HL-60 (cell line): ENCODE data around the gene IGFN1.

Experiments used
- DNase-seq, 2 experiments: peaks; one replicate each; pipeline ENCODE4 v3.0.0-alpha.2; 2010 to 2020; ENCODE audit warnings: low read depth in 1 of 2, low spot score in 1 of 2
- H3K27ac ChIP-seq: fragments of 250-450 bp; sonication (Bioruptor Pico); replicated peaks from 2 replicates; pipeline ENCODE4 v1.5.1; 2020; ENCODE audit warnings: mild to moderate bottlenecking, moderate library complexity
- H3K27me3 ChIP-seq: fragments of 250-450 bp; sonication (Bioruptor Pico); 2 replicates; pipeline ENCODE4 v1.5.1; 2021; ENCODE audit warnings: mild to moderate bottlenecking, moderate library complexity; ENCODE audit not compliant: insufficient read depth, poor library complexity, severe bottlenecking
- H3K4me3 ChIP-seq: replicated peaks from 2 replicates; pipeline ENCODE4 v1.5.1; 2011; ENCODE audit warnings: mild to moderate bottlenecking, control low read depth, low read length; ENCODE audit not compliant: insufficient read depth
- CTCF ChIP-seq: IDR thresholded peaks from one replicate; pipeline ENCODE4 v1.5.1; 2011; ENCODE audit warnings: low read length, control low read depth, inconsistent platforms; ENCODE audit not compliant: insufficient read depth
- GABPA ChIP-seq: IDR thresholded peaks from 2 replicates; pipeline ENCODE4 v1.6.1; 2012; ENCODE audit warnings: low read depth
- POLR2AphosphoS5 ChIP-seq: IDR thresholded peaks from 2 replicates; pipeline ENCODE4 v1.6.1; 2012; ENCODE audit warnings: low read depth
- SPI1 ChIP-seq: IDR thresholded peaks from 2 replicates; pipeline ENCODE4 v1.6.1; 2012; ENCODE audit warnings: low read depth, mild to moderate bottlenecking, borderline replicate concordance
- TF ChIP-seq, protein P1 (sequence below): IDR thresholded peaks from 2 replicates; pipeline ENCODE4 v1.6.1; 2012; ENCODE audit warnings: low read depth; ENCODE audit not compliant: insufficient replicate concordance

IGFN1 gene

GRCh38 chr1:201173736-201174135 is 16.9 kb upstream of the IGFN1 start:
- Histone ChIP-seq H3K4me3 (no peak overlapping the region), H3K27me3 (peaks cover 10% of the 10 kb centered on the region), H3K27ac (no peak overlapping the region)
- no peak for DNase-seq
- TF ChIP-seq, protein P1, sequence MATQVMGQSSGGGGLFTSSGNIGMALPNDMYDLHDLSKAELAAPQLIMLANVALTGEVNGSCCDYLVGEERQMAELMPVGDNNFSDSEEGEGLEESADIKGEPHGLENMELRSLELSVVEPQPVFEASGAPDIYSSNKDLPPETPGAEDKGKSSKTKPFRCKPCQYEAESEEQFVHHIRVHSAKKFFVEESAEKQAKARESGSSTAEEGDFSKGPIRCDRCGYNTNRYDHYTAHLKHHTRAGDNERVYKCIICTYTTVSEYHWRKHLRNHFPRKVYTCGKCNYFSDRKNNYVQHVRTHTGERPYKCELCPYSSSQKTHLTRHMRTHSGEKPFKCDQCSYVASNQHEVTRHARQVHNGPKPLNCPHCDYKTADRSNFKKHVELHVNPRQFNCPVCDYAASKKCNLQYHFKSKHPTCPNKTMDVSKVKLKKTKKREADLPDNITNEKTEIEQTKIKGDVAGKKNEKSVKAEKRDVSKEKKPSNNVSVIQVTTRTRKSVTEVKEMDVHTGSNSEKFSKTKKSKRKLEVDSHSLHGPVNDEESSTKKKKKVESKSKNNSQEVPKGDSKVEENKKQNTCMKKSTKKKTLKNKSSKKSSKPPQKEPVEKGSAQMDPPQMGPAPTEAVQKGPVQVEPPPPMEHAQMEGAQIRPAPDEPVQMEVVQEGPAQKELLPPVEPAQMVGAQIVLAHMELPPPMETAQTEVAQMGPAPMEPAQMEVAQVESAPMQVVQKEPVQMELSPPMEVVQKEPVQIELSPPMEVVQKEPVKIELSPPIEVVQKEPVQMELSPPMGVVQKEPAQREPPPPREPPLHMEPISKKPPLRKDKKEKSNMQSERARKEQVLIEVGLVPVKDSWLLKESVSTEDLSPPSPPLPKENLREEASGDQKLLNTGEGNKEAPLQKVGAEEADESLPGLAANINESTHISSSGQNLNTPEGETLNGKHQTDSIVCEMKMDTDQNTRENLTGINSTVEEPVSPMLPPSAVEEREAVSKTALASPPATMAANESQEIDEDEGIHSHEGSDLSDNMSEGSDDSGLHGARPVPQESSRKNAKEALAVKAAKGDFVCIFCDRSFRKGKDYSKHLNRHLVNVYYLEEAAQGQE: no peak
- TF ChIP-seq CTCF (no peak), POLR2AphosphoS5 (no peak), GABPA (no peak), SPI1 (no peak)

DNA sequence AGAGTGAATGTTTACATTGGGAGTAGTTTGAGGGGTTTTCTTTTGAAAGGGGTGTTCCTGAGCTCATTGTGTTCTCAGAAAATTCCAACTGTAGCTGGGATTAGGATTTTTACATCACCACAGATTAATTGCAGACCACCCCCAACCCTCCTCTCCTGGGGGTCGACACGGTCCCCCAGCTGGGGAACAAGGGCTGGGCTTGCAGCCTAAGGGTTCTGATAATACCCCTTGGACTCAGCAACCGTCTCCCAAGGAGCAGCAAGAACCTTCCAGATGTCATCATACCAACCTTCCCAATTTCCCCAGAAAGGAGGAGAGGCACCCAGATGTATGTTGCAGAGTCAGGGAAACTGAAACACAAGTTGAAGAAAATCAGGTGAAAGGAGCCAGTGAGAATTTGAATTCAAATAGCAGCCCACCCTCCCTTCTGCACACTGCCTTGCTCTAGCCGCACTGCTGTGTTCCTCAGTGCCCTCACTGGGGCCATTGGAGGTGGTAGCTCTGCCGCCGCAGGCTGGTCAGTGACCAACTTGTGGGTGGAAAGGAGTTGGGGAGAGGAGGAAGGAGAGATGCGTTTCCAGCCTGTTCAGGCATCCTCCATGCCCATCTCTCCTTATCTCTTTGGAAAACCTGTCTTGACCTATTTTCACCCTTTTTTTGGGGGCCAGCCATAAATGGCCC is 14.7 kb upstream of the IGFN1 start:
- TF ChIP-seq SPI1 (no peak), POLR2AphosphoS5 (no peak), GABPA (no peak), CTCF (no peak)
- TF ChIP-seq, protein P1: no peak
- DNase-seq: no peak
- H3K27ac ChIP-seq: no peak overlapping the region

DNA sequence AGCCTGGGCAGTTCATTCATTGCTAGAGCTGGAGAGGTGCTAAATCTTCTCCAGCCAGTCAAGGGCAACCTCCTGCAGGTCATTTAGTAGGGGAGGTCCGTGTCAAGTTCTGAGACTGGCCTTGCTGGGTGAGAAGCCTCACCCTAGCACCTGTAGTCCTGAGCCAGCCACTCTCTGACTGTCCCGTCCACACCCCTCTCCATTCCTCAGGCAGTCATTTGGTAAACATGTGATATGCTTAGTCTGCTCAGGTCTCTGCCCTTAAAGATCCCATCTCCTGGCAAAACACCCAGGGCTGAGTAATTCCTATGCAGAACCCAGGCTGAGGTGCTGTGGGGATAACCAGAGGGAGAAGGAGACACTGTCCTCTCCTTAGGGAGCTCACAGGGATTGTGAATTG is 13.7 kb upstream of the IGFN1 start:
- no peak overlapping the region for H3K27ac ChIP-seq
- no peak for DNase-seq
- TF ChIP-seq POLR2AphosphoS5 (no peak), GABPA (no peak), CTCF (no peak)

More for the DNA sequence above, 14.7 kb upstream of the IGFN1 start:
- Histone ChIP-seq H3K27me3 (peaks cover 3% of the 10 kb centered on the region), H3K4me3 (no peak overlapping the region)

GRCh38 chr1:201178718-201179117 is 11.9 kb upstream of the IGFN1 start:
- Histone ChIP-seq H3K27ac (no peak overlapping the region), H3K27me3 (no peaks in the 10 kb centered on the region), H3K4me3 (no peak overlapping the region)
- TF ChIP-seq, protein P1: no peak
- no peak for TF ChIP-seq POLR2AphosphoS5
- TF ChIP-seq CTCF: no peak
- TF ChIP-seq SPI1: no peak
- no peak for TF ChIP-seq GABPA
- DNase-seq: no peak

More for the DNA sequence above, 13.7 kb upstream of the IGFN1 start:
- Histone ChIP-seq H3K27me3 (no peaks in the 10 kb centered on the region), H3K4me3 (no peak overlapping the region)
